ENCODE data around the gene GARNL3.

The GARNL3 gene

DNA sequence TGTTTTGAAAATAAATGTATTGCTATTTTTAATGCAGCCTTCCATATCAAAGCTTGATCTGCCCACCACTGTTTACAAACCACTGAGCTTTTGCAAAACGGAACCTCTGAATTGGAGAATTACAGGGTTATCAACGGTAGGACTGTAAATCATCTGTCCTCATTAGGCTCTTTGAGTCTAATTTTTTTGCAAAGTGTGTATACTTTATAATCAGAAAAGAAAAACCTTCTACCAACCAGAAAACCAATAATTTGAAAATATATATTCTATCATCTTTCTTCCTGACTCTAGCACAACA is 125.6 kb downstream of the GARNL3 start:
- DNase-seq, result peak in 1 of 5 experiments; percentile 55

DNA sequence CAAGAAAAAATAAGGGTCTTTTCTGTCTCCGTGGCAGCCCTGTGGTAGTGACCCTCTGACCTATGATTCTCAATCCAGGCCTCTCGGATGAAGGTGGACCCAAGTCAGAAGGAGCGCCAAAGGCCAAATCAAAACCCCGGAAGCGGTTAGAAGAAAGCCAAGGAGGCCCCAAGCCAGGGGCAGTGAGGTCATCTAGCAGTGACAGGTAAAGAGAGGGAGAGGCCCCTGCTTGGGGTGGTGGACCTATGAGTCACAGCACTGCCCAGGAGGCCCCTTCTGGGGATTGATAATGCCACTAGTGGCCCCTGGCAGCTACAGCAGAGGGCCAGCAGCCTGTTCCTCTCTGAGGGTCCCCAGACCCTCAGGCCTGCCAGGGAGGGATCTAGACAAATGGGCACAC is 126.0 kb downstream of the GARNL3 start:
- peak in 1 of 5 experiments; percentile 23 for DNase-seq

DNA sequence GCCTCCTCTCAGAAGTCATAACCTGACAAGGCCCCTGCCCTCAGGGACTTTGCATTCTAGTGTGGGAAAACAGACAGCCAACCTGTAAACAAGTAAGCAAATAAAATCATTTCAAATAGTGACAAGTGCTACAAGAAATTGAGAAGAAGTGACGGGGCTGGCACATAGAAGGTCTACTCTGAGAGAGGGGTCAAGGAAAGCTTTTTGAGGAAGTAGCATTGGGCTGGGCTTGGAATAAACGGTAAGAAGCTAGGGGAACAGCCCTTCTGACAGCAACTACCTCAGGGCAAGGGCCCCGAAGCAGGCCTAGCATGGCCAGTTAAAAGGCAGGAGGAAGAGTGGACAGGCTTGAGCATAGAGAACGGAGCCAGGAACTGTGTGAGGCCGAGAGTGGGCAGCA is 127.6 kb downstream of the GARNL3 start:
- DNase-seq, result no peak

GRCh38 chr9:127392976-127393375 is 128.4 kb downstream of the GARNL3 start:
- no peak for DNase-seq

DNA sequence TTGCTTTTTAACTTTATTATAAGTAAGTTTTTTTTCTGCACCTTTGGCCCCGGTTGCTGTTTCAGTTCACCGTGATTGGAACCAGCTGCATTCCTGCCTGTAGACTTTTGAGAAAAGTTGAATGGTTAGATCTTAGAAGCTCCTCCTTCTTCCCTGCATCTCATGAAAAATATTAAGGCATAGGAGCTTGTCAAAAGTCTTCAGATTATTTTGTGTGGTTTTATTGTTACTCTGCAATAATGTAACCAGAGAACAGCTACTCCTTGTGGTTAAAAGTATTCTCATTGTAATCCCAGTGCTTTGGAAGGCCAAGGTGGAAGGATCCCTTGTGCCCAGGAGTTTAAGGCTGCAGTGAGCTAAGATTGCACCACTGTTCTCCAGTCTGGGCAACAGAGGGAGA is 129.1 kb downstream of the GARNL3 start:
- DNase-seq, result no peak

GRCh38 chr9:127395497-127396252 is 131.1 kb downstream of the GARNL3 start:
- no peak for DNase-seq

DNA sequence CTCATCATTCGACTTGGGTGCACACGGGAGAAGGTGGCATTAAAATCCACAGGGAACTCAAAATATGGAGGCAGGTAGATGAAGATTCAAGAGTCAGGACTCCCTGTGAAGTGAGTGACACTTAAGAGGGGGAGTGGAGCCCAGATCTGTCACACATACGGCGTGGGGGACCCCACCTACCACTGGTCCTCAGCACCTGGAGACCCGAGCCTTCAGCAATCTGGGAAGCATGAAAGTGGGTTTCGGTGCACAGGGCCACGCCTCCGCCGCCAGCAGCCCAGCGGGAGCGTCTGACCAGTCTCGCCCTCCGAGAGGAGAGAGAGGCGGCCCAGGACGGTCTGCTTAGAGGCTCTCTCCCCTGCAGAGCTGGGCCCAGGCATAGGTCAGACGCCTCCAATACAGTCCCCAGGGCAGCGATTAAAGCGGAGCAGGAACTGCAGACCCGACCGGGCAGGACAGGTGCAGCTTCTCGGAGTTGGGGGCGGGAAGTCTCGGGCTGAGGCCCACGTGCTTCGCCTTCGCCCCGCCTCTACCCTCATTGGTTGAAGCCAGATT is 131.8 kb downstream of the GARNL3 start:
- DNase-seq, result no peak

GRCh38 chr9:127396808-127397645 is 132.5 kb downstream of the GARNL3 start, which contains the start of gene SLC2A8:
Gene SLC2A8, plus strand, starts transcription at chr9:127397169. Its CDS starts 62 bp downstream, at chr9:127397231.
- DNase-seq, result peak; percentile 78 to 99 (median 90)

GRCh38 chr9:127397646-127398274 is 133.2 kb downstream of the GARNL3 start:
- DNase-seq, result peak in 2 of 5 experiments; percentile 19 to 42

DNA sequence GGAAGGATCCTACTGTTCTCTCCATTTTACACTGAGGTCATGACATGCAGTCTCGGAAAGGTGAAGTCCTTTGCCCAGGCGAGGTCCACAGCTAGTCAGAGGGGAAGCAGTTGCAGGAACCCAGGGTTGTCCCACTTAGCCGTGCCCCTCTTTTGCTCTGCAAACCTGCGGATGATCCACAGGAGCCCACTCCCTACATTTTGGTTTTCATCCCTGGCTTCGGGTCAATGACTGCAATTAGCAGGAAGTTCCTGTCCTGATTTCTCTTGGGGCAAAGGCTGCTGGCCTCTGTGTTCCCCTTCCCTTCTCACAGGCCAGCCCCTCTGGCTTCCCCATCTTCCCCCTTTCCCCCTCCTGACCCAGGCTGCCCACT is 133.7 kb downstream of the GARNL3 start:
- no peak for DNase-seq

GRCh38 chr9:127398715-127399400 is 134.3 kb downstream of the GARNL3 start:
- DNase-seq, result no peak

- DNase-seq, result no peak
Measured at GRCh38 chr9:127399736-127400269, 135.2 kb downstream of the GARNL3 start.

GRCh38 chr9:127402401-127403090 is 138.0 kb downstream of the GARNL3 start:
- DNase-seq, result no peak

- DNase-seq, result no peak
Measured at GRCh38 chr9:127403507-127404192, 139.1 kb downstream of the GARNL3 start.

DNA sequence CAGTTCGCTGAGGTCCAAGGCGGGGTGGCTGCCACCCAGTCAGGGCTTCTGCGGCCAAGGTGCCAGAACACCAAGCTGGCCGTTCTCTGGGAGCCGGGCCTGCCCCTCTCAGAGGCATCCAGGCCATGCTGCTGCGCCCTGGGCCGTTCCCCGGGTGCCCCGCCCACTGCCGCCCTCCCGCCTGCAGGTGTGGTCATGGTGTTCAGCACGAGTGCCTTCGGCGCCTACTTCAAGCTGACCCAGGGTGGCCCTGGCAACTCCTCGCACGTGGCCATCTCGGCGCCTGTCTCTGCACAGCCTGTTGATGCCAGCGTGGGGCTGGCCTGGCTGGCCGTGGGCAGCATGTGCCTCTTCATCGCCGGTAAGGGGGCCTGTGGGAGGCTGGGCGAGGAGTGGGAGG is 140.1 kb downstream of the GARNL3 start:
- DNase-seq, result no peak

- no peak for DNase-seq
Measured at GRCh38 chr9:127405344-127406125, 141.0 kb downstream of the GARNL3 start.

GRCh38 chr9:127406799-127407491 is 142.4 kb downstream of the GARNL3 start:
- DNase-seq, result no peak

DNA sequence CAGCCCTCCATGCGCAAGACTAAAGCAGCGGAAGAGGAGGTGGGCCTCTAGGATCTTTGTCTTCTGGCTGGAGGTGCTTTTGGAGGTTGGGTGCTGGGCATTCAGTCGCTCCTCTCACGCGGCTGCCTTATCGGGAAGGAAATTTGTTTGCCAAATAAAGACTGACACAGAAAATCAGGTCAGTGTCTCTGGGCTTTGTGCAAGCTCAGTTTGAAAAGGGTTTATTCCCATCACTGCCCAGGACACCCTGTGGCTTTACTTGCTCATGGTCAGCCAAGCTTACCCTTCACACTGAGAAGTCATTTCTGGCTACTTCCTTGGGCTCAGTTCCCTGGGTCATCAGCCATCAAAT is 142.9 kb downstream of the GARNL3 start:
- DNase-seq, result no peak

GRCh38 chr9:127411122-127411521 is 146.5 kb downstream of the GARNL3 start:
- DNase-seq, result no peak

DNA sequence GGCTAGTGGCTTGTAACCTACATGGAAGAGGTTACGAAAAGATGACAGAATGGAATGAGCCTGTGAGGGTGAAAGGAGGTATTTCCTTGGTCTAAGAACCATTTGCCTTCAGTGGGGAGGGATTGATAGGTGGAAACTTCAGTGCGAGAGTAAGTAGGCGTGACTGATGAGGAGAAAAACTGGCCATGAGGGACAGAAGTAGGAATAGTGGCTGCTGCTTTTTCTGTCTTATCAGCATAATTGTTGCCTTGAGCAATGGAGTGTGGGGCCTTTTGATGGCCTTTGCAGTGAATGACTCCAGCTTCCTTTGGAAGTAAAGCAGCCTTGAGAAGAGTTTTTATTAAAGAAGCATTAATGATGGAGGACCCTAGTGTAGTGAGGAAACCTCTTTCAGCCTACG is 150.6 kb downstream of the GARNL3 start:
- DNase-seq, result no peak

All from T-helper 2 cell (primary cell).